Nephron (organoid): ENCODE measurements around the gene LY6G5C.

Experiments
- H3K27ac Mint-ChIP-seq, 3 experiments: 2 replicates each; pipeline ENCODE4 v1.8.0; 2020; ENCODE audit warnings: mixed read lengths in 3 of 3, mild to moderate bottlenecking in 2 of 3, moderate library complexity in 1 of 3
- H3K27me3 Mint-ChIP-seq: 2 replicates; pipeline ENCODE4 v1.8.0; 2021; ENCODE audit warnings: low read depth, mild to moderate bottlenecking, moderate library complexity, mixed read lengths
- H3K36me3 Mint-ChIP-seq: 2 replicates; pipeline ENCODE4 v1.8.0; 2020; ENCODE audit warnings: low read depth, mixed read lengths
- H3K4me1 Mint-ChIP-seq: 2 replicates; pipeline ENCODE4 v1.8.0; 2020; ENCODE audit warnings: mixed read lengths
- H3K4me3 Mint-ChIP-seq, 3 experiments: 2 replicates each; pipeline ENCODE4 v1.8.0; 2020; ENCODE audit warnings: mild to moderate bottlenecking in 3 of 3, mixed read lengths in 3 of 3, moderate library complexity in 2 of 3
- H3K9me3 Mint-ChIP-seq: 2 replicates; pipeline ENCODE4 v1.8.0; 2020; ENCODE audit warnings: mixed read lengths
- CTCF ChIP-seq, 3 experiments: fragments of 200-600 bp; sonication (generic); IDR thresholded peaks; one replicate each; pipeline ENCODE4 v1.5.0; 2021; ENCODE audit warnings: antibody characterized with exemption in 3 of 3; ENCODE audit not compliant: unreplicated experiment in 3 of 3

The LY6G5C gene

DNA sequence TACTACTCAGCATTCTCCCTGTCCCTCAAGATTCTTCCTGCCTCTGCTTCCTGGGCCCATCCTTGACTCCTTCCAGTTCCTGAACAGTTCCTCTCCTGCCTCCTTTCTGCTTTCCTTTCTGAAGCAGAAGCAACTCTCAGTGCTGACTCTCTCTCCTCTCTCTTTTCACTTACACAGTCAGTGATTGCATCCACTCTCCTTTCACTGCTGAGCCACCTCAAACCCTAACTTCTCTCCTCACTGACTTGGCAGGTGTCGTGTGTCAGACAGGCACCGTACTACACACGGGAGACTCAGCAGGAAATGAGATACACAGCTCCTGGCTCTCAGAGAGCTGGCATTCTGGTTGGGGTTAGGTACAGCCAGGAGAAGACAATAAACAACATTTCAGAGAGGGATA, 16.7 kb upstream of the LY6G5C start:
- H3K36me3 Mint-ChIP-seq, result peaks cover 48% of the 10 kb centered on the region

GRCh38 chr6:31693535-31693934, 12.7 kb upstream of the LY6G5C start:
- no peak overlapping the region for H3K27ac Mint-ChIP-seq
- H3K9me3 Mint-ChIP-seq, result no peaks in the 10 kb centered on the region
- peaks cover 64% of the 10 kb centered on the region for H3K36me3 Mint-ChIP-seq
- no peak for TF ChIP-seq CTCF (IDR thresholded peaks at IDR 0.05; ENCODE audit: unreplicated experiment in 3 of 3)
- H3K4me1 Mint-ChIP-seq, result no peaks in the 10 kb centered on the region
- H3K4me3 Mint-ChIP-seq, result no peak overlapping the region
- no peaks in the 10 kb centered on the region for H3K27me3 Mint-ChIP-seq

More for the DNA sequence above, 16.7 kb upstream of the LY6G5C start:
- Mint-ChIP-seq H3K4me1 (peaks cover 10% of the 10 kb centered on the region), H3K27ac (peak overlapping the region in 1 of 3 experiments; percentile 0), H3K9me3 (no peaks in the 10 kb centered on the region), H3K4me3 (no peak overlapping the region), H3K27me3 (no peaks in the 10 kb centered on the region)
- no peak for TF ChIP-seq CTCF (IDR thresholded peaks at IDR 0.05; ENCODE audit: unreplicated experiment in 3 of 3)

DNA sequence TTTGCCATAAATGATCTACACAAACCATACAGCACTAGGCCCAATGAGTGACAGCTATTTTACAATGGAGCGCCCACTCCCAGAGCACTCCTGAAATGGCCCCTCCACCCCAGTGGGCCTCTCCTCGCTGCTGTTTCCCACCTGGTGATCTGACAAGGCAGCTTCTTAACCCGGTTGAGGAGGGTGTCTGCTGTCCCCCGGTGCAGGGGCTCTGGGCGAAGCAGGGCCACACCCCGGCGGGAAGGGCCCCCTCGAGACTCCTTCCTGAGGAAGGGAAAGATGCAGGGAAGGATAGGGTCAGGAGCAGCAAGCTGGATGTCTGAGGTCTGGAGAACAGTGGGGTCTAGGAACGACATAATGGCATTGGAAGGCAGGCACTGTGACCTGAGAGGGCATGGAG, 12.0 kb upstream of the LY6G5C start:
- peaks cover under 1% of the 10 kb centered on the region for H3K4me1 Mint-ChIP-seq

GRCh38 chr6:31692353-31692752, 11.5 kb upstream of the LY6G5C start:
- no peaks in the 10 kb centered on the region for H3K9me3 Mint-ChIP-seq
- no peaks in the 10 kb centered on the region for H3K27me3 Mint-ChIP-seq
- no peak overlapping the region for H3K27ac Mint-ChIP-seq
- H3K36me3 Mint-ChIP-seq, result peaks cover 61% of the 10 kb centered on the region
- peaks cover 6% of the 10 kb centered on the region for H3K4me1 Mint-ChIP-seq
- H3K4me3 Mint-ChIP-seq, result no peak overlapping the region
- no peak for TF ChIP-seq CTCF (IDR thresholded peaks at IDR 0.05; ENCODE audit: unreplicated experiment in 3 of 3)

More for the DNA sequence above, 12.0 kb upstream of the LY6G5C start:
- Mint-ChIP-seq H3K4me3 (no peak overlapping the region), H3K36me3 (peaks cover 63% of the 10 kb centered on the region), H3K9me3 (no peaks in the 10 kb centered on the region), H3K27ac (no peak overlapping the region), H3K27me3 (no peaks in the 10 kb centered on the region)
- TF ChIP-seq CTCF (IDR thresholded peaks at IDR 0.05; ENCODE audit: unreplicated experiment in 3 of 3), result no peak

GRCh38 chr6:31691564-31692108, 10.8 kb upstream of the LY6G5C start:
- Mint-ChIP-seq H3K9me3 (no peaks in the 10 kb centered on the region), H3K4me3 (no peak overlapping the region), H3K36me3 (peaks cover 61% of the 10 kb centered on the region), H3K27me3 (no peaks in the 10 kb centered on the region), H3K4me1 (peaks cover 8% of the 10 kb centered on the region), H3K27ac (no peak overlapping the region)
- TF ChIP-seq CTCF (IDR thresholded peaks at IDR 0.05; ENCODE audit: unreplicated experiment in 3 of 3), result no peak

- TF ChIP-seq CTCF (IDR thresholded peaks at IDR 0.05; ENCODE audit: unreplicated experiment in 3 of 3), result no peak
- Mint-ChIP-seq H3K9me3 (no peaks in the 10 kb centered on the region), H3K27me3 (no peaks in the 10 kb centered on the region)
Observed at GRCh38 chr6:31691078-31691463, 10.2 kb upstream of the LY6G5C start.

More at GRCh38 chr6:31691078-31691463, 10.2 kb upstream of the LY6G5C start:
- Mint-ChIP-seq H3K27ac (no peak overlapping the region), H3K36me3 (peaks cover 63% of the 10 kb centered on the region), H3K4me3 (no peak overlapping the region), H3K4me1 (peaks cover 8% of the 10 kb centered on the region)
